ENCODE results near the gene ARHGAP22.

- TF ChIP-seq POLR2A (IDR thresholded peaks at IDR 0.05) (no peak), CTCF (IDR thresholded peaks at IDR 0.05) (no peak), POLR2AphosphoS5 (IDR thresholded peaks at IDR 0.05) (no peak)
These were observed 49.2 kb upstream of the ARHGAP22 start for GRCh38 chr10:48653944-48654698.
